MCF 10A (cell line): Measurements from ENCODE around the gene CNOT2. TPM values are rescaled to one million over a fixed set of nuclear protein-coding genes. Genes with fewer than 3 reads are reported as not detected.

ENCODE experiments used
- BruUV-seq: library from RNA; stranded (reverse); fragments of 400-500 nt; replicated peaks from 2 replicates; lab custom pipeline; 2021; lab: Mats Ljungman, UMichigan
- CTCF ChIA-PET: fragments of 300-600 bp; sonication (Branson Sonifier 250); formaldehyde crosslinking; extraction: SDS; loops from one replicate; lab custom pipeline; 2021; ENCODE audit warnings: antibody characterized with exemption, inconsistent platforms; lab: Yijun Ruan, JAX
- POLR2A ChIA-PET: fragments of 300-600, 350-650 bp; sonication (Branson Sonifier 250); formaldehyde crosslinking; extraction: SDS; loops from one replicate; lab custom pipeline; 2020; ENCODE audit warnings: antibody characterized with exemption, inconsistent platforms; lab: Yijun Ruan, JAX
- DNase-seq: peaks from one replicate; pipeline ENCODE4 v3.0.0-alpha.2; 2018; ENCODE audit not compliant: unreplicated experiment
- H3K27ac Mint-ChIP-seq: one replicate; pipeline ENCODE4 v1.8.0; 2022; ENCODE audit warnings: mild to moderate bottlenecking, low read depth, mixed read lengths; ENCODE audit not compliant: unreplicated experiment
- H3K27me3 Mint-ChIP-seq: one replicate; pipeline ENCODE4 v1.8.0; 2022; ENCODE audit warnings: mixed read lengths; ENCODE audit not compliant: insufficient read depth, unreplicated experiment
- H3K36me3 Mint-ChIP-seq: one replicate; pipeline ENCODE4 v1.8.0; 2022; ENCODE audit warnings: mild to moderate bottlenecking, moderate library complexity, mixed read lengths; ENCODE audit not compliant: insufficient read depth, unreplicated experiment
- H3K4me1 Mint-ChIP-seq: one replicate; pipeline ENCODE4 v1.8.0; 2022; ENCODE audit warnings: mixed read lengths; ENCODE audit not compliant: insufficient read depth, unreplicated experiment
- H3K4me3 Mint-ChIP-seq: one replicate; pipeline ENCODE4 v1.8.0; 2022; ENCODE audit warnings: mild to moderate bottlenecking, moderate library complexity, mixed read lengths; ENCODE audit not compliant: unreplicated experiment
- H3K9me3 Mint-ChIP-seq: one replicate; pipeline ENCODE4 v1.8.0; 2022; ENCODE audit warnings: mixed read lengths; ENCODE audit not compliant: unreplicated experiment
- CTCF ChIP-seq: fragments of 200-600 bp; IDR thresholded peaks from one replicate; pipeline ENCODE4 v1.8.0; 2022; ENCODE audit warnings: antibody characterized with exemption, mild to moderate bottlenecking; ENCODE audit not compliant: unreplicated experiment
- intact Hi-C: fragments of 100-400 bp; cut with micrococcal nuclease; formaldehyde crosslinking; loops from 2 replicates; pipeline ENCODE4 v1.14.1; 2022
- total RNA-seq: library from RNA; stranded (reverse); gene quantifications from 2 replicates; pipeline ENCODE4 v1.2.3, GENCODE V29; 2022

CNOT2 gene
- total RNA-seq, 1 experiment from 2014 or later = 91.0 TPM

DNA sequence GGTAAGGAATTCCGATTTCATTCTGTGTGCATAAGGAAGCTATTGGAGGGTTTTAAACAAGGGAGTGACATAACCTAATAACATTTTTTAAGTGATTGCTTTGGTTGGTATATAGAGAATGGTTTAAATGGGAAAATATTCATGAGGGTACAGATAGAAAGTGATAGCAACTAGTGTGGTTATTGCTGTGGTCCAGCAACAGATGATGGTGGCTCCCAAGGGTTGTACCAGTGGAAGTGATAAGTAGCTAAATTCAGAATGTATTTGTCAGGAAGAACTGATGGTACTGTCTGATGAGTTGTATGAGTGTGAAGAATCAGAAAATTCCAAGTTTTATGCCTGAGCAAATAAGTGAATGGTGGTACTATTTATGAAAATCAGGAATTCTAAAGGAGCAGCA, 2.6 kb upstream of the CNOT2 start:
- no peak overlapping the region for H3K27ac Mint-ChIP-seq
- no peaks in the 10 kb centered on the region for H3K27me3 Mint-ChIP-seq
- H3K9me3 Mint-ChIP-seq = no peaks in the 10 kb centered on the region
- no peak for TF ChIP-seq CTCF
- DNase-seq = no peak
- H3K36me3 Mint-ChIP-seq = peaks cover 51% of the 10 kb centered on the region
- H3K4me3 Mint-ChIP-seq = no peak overlapping the region
- H3K4me1 Mint-ChIP-seq = peaks cover 24% of the 10 kb centered on the region
- intact Hi-C loops = loop anchor here (10.0 kb wide), 1 partner anchor 94 kb away; no protein-coding TSS in a partner anchor
- ChIA-PET POLR2A (no interaction called here), CTCF (interaction anchor here (0.5 kb wide), 1 partner anchor 45 kb away, joined by 3 read pairs; no protein-coding TSS in a partner anchor)
- BruUV-seq = no TSS peak

DNA sequence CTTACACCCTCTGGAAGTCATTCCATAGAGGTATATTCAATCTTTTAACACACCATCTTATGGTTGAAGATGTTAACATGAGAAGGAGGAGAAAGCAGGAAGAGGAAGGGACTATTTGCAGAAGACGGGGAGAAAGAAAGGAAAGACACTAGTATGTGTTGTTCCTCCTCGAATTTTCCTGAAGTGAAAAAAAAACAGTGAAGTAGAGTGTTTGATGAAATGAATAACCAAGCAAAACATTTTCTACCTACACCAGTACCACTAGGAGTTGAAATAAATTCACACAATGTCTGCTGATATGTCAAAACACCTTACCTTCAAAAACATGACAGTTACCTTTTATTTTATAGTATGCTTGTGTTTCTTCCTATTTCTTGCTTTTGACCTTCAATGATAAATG, 1.4 kb upstream of the CNOT2 start:
- TF ChIP-seq CTCF = no peak
- BruUV-seq = no TSS peak
- peak overlapping the region; percentile 95 for H3K4me3 Mint-ChIP-seq
- H3K36me3 Mint-ChIP-seq = peaks cover 46% of the 10 kb centered on the region
- intact Hi-C loops = loop anchor here (2.0 to 10.0 kb wide), 3 partner anchors 93 to 335 kb away; no protein-coding TSS in a partner anchor
- H3K27ac Mint-ChIP-seq = peak overlapping the region; percentile 93
- CTCF ChIA-PET = interaction anchor here (0.5 kb wide), 1 partner anchor 212 kb away, joined by 3 read pairs; no protein-coding TSS in a partner anchor
- no peaks in the 10 kb centered on the region for H3K9me3 Mint-ChIP-seq
- POLR2A ChIA-PET = interaction anchor here (0.8 to 2.9 kb wide), 7 partner anchors 10 to 344 kb away, joined by 3 to 20 read pairs (median 5); no protein-coding TSS in a partner anchor
- no peak for DNase-seq
- H3K27me3 Mint-ChIP-seq = no peaks in the 10 kb centered on the region
- peaks cover 31% of the 10 kb centered on the region for H3K4me1 Mint-ChIP-seq

DNA sequence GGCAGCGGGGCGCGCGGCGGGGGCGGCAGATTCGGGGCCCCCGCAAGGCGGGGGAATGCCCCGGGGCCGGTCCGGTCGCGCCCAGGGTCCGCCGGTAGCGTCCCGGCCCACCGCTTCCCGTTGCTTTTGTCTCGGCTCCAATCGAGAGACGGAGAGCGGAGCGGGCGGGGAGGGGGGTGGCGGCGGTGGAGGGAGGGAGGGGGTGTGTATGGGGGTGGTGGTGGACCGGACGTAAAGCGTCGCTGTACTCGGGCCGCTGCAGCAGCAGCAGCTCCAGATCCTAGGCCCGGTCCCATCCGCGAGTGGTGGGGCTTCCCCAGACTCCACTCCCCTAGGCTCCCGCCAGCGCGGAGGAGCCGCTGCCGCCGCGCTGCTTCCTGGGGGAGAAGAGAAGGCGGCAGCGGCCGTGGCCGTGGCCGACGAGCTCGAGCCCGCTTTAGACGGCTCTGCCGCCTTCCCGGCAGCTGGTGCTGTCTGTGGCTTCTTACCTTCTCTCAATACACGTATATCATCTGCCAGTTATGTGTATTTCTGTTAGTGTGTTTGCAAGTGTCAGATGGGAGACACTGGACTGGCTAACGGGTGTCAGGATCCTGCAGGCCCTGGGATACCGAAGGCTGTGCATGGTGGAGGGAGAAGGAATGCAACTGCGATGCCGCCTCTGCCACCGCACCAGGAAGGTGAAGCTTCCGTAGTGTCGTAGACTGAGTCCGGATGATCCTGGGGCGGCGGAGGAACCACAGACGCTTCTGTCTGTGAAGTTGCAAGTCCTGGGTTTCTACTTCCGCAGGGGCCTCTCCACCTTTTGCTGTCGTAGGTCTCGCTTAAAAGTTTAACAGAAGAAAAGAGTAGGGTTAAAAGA, 508 bp downstream of the CNOT2 start:
- H3K27ac Mint-ChIP-seq = peak overlapping the region; percentile 93
- no peak for TF ChIP-seq CTCF
- H3K9me3 Mint-ChIP-seq = no peaks in the 10 kb centered on the region
- ChIA-PET POLR2A (interaction anchor here (0.6 to 3.1 kb wide), 17 partner anchors 9 to 504 kb away, joined by 3 to 20 read pairs (median 4); partner anchors contain the start of gene KCNMB4), CTCF (interaction anchor here (0.6 to 1.0 kb wide), 2 partner anchors 342 to 364 kb away, joined by 3 read pairs; no protein-coding TSS in a partner anchor)
- peak; percentile 58 for DNase-seq
- H3K36me3 Mint-ChIP-seq = peaks cover 46% of the 10 kb centered on the region
- intact Hi-C loops = loop anchor here (1.0 to 10.0 kb wide), 5 partner anchors 91 to 343 kb away; no protein-coding TSS in a partner anchor
- peak overlapping the region; percentile 95 for H3K4me3 Mint-ChIP-seq
- H3K27me3 Mint-ChIP-seq = no peaks in the 10 kb centered on the region
- peaks cover 46% of the 10 kb centered on the region for H3K4me1 Mint-ChIP-seq
- no TSS peak for BruUV-seq

GRCh38 chr12:70244409-70244808, 1.2 kb downstream of the CNOT2 start:
- ChIA-PET CTCF (interaction anchor here (0.6 to 1.0 kb wide), 2 partner anchors 251 to 343 kb away, joined by 3 read pairs; no protein-coding TSS in a partner anchor), POLR2A (interaction anchor here (0.6 to 3.1 kb wide), 16 partner anchors 8 to 504 kb away, joined by 3 to 20 read pairs (median 4); partner anchors contain the start of gene KCNMB4)
- Mint-ChIP-seq H3K27ac (peak overlapping the region; percentile 93), H3K4me1 (peaks cover 46% of the 10 kb centered on the region), H3K9me3 (no peaks in the 10 kb centered on the region), H3K36me3 (peaks cover 40% of the 10 kb centered on the region), H3K27me3 (no peaks in the 10 kb centered on the region), H3K4me3 (peak overlapping the region; percentile 95)
- no peak for DNase-seq
- TF ChIP-seq CTCF = no peak
- BruUV-seq = TSS peak; percentile 43
- intact Hi-C loops = loop anchor here (10.0 kb wide), 1 partner anchor 90 kb away; no protein-coding TSS in a partner anchor
